ENCODE data around the gene IQSEC3.

Gene IQSEC3

DNA sequence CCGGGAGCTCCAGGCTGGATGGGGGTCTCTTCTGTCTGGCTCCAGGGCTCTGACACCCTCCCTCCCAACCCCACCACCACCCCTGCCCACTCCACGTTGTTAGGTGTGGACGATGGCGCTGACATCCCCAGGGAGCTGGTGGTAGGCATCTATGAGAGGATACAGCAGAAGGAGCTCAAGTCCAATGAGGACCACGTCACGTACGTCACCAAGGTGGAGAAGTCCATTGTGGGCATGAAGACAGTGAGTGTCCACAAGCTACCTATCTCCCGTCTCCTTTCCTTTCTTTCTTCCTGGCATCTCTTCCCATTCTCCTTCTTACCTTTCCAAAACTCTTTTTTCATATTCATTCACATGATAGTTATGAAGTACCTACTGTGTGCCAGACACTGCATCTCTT, 95.3 kb downstream of the IQSEC3 start:
- no peaks in the 10 kb centered on the region for H3K79me2 ChIP-seq (ENCODE audit: low read length)
- H3K36me3 ChIP-seq (replicated peaks; ENCODE audit: low read depth, low read length), result no peaks in the 10 kb centered on the region
- no peaks in the 10 kb centered on the region for H3K9me3 ChIP-seq (ENCODE audit: insufficient read depth, low read length)
- H4K20me1 ChIP-seq (ENCODE audit: insufficient read depth, low read length), result no peaks in the 10 kb centered on the region
- no peak overlapping the region for H2AFZ ChIP-seq (ENCODE audit: low read depth, low read length)
- no peak for TF ChIP-seq CTCF (IDR thresholded peaks at IDR 0.05; ENCODE audit: low read depth, low read length)
- TF ChIP-seq EZH2phosphoT487 (IDR thresholded peaks at IDR 0.05; ENCODE audit: low read depth), result no peak
- no peaks in the 10 kb centered on the region for H3K4me1 ChIP-seq (ENCODE audit: low read length)
- peaks cover 20% of the 10 kb centered on the region for H3K27me3 ChIP-seq (ENCODE audit: low read depth, low read length)
- no peak overlapping the region for H3K9ac ChIP-seq (ENCODE audit: low read length)
- no peak overlapping the region for H3K4me3 ChIP-seq (ENCODE audit: low read length)
- no peak overlapping the region for H3K4me2 ChIP-seq (ENCODE audit: low read length)
- H3K27ac ChIP-seq (ENCODE audit: low read length), result no peak overlapping the region

GRCh38 chr12:162467-163307, 96.1 kb downstream of the IQSEC3 start:
- TF ChIP-seq CTCF (IDR thresholded peaks at IDR 0.05; ENCODE audit: low read depth, low read length), result no peak
- TF ChIP-seq EZH2phosphoT487 (IDR thresholded peaks at IDR 0.05; ENCODE audit: low read depth), result no peak

DNA sequence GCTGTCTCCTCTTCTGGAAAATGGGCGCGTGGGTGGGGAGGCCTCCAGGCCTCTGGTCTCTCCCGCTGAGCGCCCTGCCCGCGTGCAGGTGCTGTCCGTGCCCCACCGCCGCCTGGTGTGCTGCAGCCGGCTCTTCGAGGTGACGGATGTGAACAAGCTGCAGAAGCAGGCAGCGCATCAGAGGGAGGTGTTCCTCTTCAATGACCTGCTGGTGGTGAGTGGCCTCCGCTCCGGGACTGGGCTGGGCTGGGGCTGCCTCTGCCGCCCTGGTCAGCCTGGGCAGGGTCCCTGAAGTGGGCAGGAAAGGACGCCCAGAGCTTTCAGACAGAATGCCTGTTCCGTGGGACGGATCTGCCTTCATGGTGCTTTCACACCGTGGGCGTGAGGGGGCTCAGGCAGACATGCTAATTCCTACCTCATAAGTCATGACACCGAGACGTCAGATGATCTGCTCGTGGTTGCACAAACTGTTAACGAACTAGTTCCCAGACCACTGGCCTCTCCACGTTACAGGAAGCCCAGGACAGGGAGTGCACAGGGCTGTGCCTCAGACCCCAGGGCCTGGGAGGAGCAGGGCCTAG, 96.9 kb downstream of the IQSEC3 start:
- Histone ChIP-seq H3K79me2 (ENCODE audit: low read length) (no peaks in the 10 kb centered on the region), H3K9me3 (ENCODE audit: insufficient read depth, low read length) (no peaks in the 10 kb centered on the region), H3K4me2 (ENCODE audit: low read length) (no peak overlapping the region), H3K27me3 (ENCODE audit: low read depth, low read length) (peaks cover 20% of the 10 kb centered on the region), H2AFZ (ENCODE audit: low read depth, low read length) (no peak overlapping the region), H3K9ac (ENCODE audit: low read length) (no peak overlapping the region), H3K27ac (ENCODE audit: low read length) (no peak overlapping the region), H3K4me3 (ENCODE audit: low read length) (no peak overlapping the region), H3K4me1 (ENCODE audit: low read length) (no peaks in the 10 kb centered on the region), H4K20me1 (ENCODE audit: insufficient read depth, low read length) (no peaks in the 10 kb centered on the region), H3K36me3 (replicated peaks; ENCODE audit: low read depth, low read length) (no peaks in the 10 kb centered on the region)
- TF ChIP-seq CTCF (IDR thresholded peaks at IDR 0.05; ENCODE audit: low read depth, low read length), result no peak

More at GRCh38 chr12:162467-163307, 96.1 kb downstream of the IQSEC3 start:
- Histone ChIP-seq H3K4me1 (ENCODE audit: low read length) (no peaks in the 10 kb centered on the region), H3K9me3 (ENCODE audit: insufficient read depth, low read length) (no peaks in the 10 kb centered on the region), H3K79me2 (ENCODE audit: low read length) (no peaks in the 10 kb centered on the region), H3K4me2 (ENCODE audit: low read length) (no peak overlapping the region), H2AFZ (ENCODE audit: low read depth, low read length) (no peak overlapping the region), H3K9ac (ENCODE audit: low read length) (no peak overlapping the region), H3K36me3 (replicated peaks; ENCODE audit: low read depth, low read length) (no peaks in the 10 kb centered on the region), H4K20me1 (ENCODE audit: insufficient read depth, low read length) (no peaks in the 10 kb centered on the region), H3K27me3 (ENCODE audit: low read depth, low read length) (peaks cover 20% of the 10 kb centered on the region), H3K4me3 (ENCODE audit: low read length) (no peak overlapping the region), H3K27ac (ENCODE audit: low read length) (no peak overlapping the region)

GRCh38 chr12:164207-164606, 97.6 kb downstream of the IQSEC3 start:
- H3K9ac ChIP-seq (ENCODE audit: low read length), result no peak overlapping the region
- H3K27me3 ChIP-seq (ENCODE audit: low read depth, low read length), result peaks cover 18% of the 10 kb centered on the region
- no peaks in the 10 kb centered on the region for H3K9me3 ChIP-seq (ENCODE audit: insufficient read depth, low read length)
- no peak overlapping the region for H2AFZ ChIP-seq (ENCODE audit: low read depth, low read length)
- no peak overlapping the region for H3K4me2 ChIP-seq (ENCODE audit: low read length)
- H4K20me1 ChIP-seq (ENCODE audit: insufficient read depth, low read length), result no peaks in the 10 kb centered on the region
- no peaks in the 10 kb centered on the region for H3K79me2 ChIP-seq (ENCODE audit: low read length)
- H3K4me1 ChIP-seq (ENCODE audit: low read length), result no peaks in the 10 kb centered on the region
- H3K27ac ChIP-seq (ENCODE audit: low read length), result no peak overlapping the region
- H3K4me3 ChIP-seq (ENCODE audit: low read length), result no peak overlapping the region
- no peak for TF ChIP-seq EZH2phosphoT487 (IDR thresholded peaks at IDR 0.05; ENCODE audit: low read depth)
- no peak for TF ChIP-seq CTCF (IDR thresholded peaks at IDR 0.05; ENCODE audit: low read depth, low read length)
- no peaks in the 10 kb centered on the region for H3K36me3 ChIP-seq (replicated peaks; ENCODE audit: low read depth, low read length)

Data from OCI-LY3 (cell line).